Colonic mucosa (tissue), 4 donors: Measurements from ENCODE around the gene DNAH3. TPM values are rescaled to one million over a fixed set of nuclear protein-coding genes. Genes with fewer than 3 reads are reported as not detected.
A peak's percentile ranks its signal among the peaks of the same experiment; 100 is the strongest.

Experiments used
- DNase-seq: peaks from one replicate; pipeline ENCODE4 v3.0.0-alpha.2; 2020
- H3K27ac ChIP-seq: fragments of 200-600 bp; one replicate; pipeline ENCODE4 v1.8.0; 2021
- H3K27me3 ChIP-seq: fragments of 200-600 bp; one replicate; pipeline ENCODE4 v1.8.0; 2021
- H3K36me3 ChIP-seq: fragments of 200-600 bp; one replicate; pipeline ENCODE4 v1.8.0; 2021
- H3K4me1 ChIP-seq: fragments of 200-600 bp; one replicate; pipeline ENCODE4 v1.8.0; 2021; ENCODE audit warnings: mild to moderate bottlenecking
- H3K4me3 ChIP-seq: fragments of 200-600 bp; one replicate; pipeline ENCODE4 v1.8.0; 2021
- H3K9ac ChIP-seq, 2 donors: one replicate each; pipeline ENCODE4 v1.7.0; 2013; ENCODE audit warnings: control low read depth in 2 of 2, low read depth in 2 of 2, low read length in 2 of 2
- H3K9me3 ChIP-seq: fragments of 200-600 bp; one replicate; pipeline ENCODE4 v1.8.0; 2021
- intact Hi-C: fragments of 100-400 bp; cut with DNase I; formaldehyde crosslinking; loops from one replicate; pipeline ENCODE4 v1.14.1; 2022
- total RNA-seq, 2 donors: library from RNA; stranded (reverse); fragmentation: NEBNext Ultra II Directional in 1 of 2; extraction: Animal tissue kit (Norgen Biotek cat#: 25700) in 1 of 2; gene quantifications; one replicate each; pipeline ENCODE4 v1.2.1, GENCODE V29; 2021
- TF ChIP-seq, protein P1 (sequence below): fragments of 200-600 bp; IDR thresholded peaks from one replicate; pipeline ENCODE4 v1.8.0; 2022; ENCODE audit warnings: antibody characterized with exemption, mild to moderate bottlenecking
- donor health status: healthy.
- donor health status: DM: no; HTN: no; CAD: no.
- donor health status: DM: no; HTN: no; CAD: no.

The DNAH3 gene
- total RNA-seq, 2 donors from 2014 or later = 4.2 to 5.1 TPM

DNA sequence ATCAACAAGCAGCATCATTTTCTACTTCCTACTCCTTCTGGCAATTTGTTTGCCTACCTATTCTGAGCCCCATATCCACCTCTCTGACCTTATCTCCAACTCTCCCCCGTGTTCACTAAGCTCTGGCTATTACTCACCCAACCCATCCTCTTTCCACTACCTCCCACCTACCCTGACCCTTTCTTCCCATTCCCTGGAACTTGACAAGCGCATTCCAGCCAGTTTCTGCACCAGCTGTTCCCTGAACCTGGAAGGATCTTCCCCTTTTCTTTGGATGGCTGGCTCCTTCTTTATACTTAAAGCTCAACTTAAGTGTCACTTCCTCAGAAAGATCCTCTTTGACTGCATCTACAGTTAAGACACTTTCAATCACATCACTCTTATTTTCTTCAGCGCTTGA, 252.7 kb downstream of the DNAH3 start:
- TF ChIP-seq, protein P1, sequence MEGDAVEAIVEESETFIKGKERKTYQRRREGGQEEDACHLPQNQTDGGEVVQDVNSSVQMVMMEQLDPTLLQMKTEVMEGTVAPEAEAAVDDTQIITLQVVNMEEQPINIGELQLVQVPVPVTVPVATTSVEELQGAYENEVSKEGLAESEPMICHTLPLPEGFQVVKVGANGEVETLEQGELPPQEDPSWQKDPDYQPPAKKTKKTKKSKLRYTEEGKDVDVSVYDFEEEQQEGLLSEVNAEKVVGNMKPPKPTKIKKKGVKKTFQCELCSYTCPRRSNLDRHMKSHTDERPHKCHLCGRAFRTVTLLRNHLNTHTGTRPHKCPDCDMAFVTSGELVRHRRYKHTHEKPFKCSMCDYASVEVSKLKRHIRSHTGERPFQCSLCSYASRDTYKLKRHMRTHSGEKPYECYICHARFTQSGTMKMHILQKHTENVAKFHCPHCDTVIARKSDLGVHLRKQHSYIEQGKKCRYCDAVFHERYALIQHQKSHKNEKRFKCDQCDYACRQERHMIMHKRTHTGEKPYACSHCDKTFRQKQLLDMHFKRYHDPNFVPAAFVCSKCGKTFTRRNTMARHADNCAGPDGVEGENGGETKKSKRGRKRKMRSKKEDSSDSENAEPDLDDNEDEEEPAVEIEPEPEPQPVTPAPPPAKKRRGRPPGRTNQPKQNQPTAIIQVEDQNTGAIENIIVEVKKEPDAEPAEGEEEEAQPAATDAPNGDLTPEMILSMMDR = no peak
- Histone ChIP-seq H3K27me3 (no peaks in the 10 kb centered on the region), H3K4me3 (no peak overlapping the region), H3K9ac (peak overlapping the region in 1 of 2 donors; percentile 21), H3K4me1 (peaks cover 17% of the 10 kb centered on the region), H3K27ac (no peak overlapping the region), H3K36me3 (no peaks in the 10 kb centered on the region), H3K9me3 (no peaks in the 10 kb centered on the region)
- intact Hi-C loops = no loop called here
- no peak for DNase-seq

DNA sequence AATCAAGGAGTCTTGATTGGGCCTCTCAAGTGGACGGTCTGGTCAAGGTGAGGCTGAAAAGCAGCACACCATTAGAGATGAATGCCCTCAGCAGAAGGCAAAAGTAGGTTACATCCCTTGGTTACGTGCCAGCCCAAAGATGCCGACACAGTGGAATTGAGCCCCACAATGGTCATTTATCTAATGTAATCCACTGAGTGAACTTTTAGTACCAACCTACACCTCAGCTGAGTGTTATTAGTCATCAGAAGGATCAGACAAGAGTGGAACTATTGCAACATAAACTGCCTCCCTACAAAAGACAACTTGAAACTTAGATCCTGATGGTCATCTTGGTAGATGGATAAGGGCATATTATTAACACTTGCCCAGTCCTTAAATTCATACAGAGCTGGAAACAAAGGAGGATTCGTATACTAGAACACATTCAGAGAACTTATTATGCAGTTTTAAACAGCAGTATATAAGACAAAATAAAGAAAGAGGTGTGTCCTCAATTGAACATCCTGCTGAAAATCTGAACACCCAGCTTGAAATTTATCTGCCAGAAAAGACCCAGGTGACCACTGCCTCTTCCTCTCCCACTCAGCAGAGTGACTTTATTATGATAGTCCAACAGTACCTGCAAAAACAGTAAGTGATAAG, 253.3 kb downstream of the DNAH3 start:
- Histone ChIP-seq H3K9ac (no peak overlapping the region), H3K27ac (no peak overlapping the region), H3K4me1 (peaks cover 16% of the 10 kb centered on the region), H3K4me3 (no peak overlapping the region), H3K9me3 (no peaks in the 10 kb centered on the region), H3K27me3 (no peaks in the 10 kb centered on the region), H3K36me3 (no peaks in the 10 kb centered on the region)
- TF ChIP-seq, protein P1 = no peak
- intact Hi-C loops = no loop called here
- no peak for DNase-seq

DNA sequence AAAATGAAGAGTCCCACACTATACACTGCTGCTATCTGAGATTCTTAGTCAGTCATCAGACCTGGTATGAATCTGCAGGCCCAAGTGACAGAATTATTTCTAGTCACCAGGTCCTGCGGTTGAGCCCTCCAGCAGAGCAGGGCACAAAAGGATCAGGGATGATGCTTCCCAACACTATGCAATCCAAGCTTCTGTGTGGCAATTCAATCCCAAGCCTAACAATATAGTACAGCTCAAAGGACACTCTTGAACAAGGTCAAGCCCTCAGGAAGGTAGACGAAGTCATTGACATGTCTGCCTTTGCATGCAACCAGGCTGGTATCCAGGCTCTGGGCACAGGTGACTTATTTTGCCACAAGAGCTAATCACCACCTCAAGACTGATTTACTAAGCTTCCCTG, 256.3 kb downstream of the DNAH3 start:
- no peak overlapping the region for H3K9ac ChIP-seq
- peaks cover 7% of the 10 kb centered on the region for H3K4me1 ChIP-seq
- H3K4me3 ChIP-seq = no peak overlapping the region
- no peak overlapping the region for H3K27ac ChIP-seq
- intact Hi-C loops = no loop called here
- H3K27me3 ChIP-seq = no peaks in the 10 kb centered on the region
- TF ChIP-seq, protein P1 = no peak
- no peak for DNase-seq
- H3K9me3 ChIP-seq = no peaks in the 10 kb centered on the region
- no peaks in the 10 kb centered on the region for H3K36me3 ChIP-seq

DNA sequence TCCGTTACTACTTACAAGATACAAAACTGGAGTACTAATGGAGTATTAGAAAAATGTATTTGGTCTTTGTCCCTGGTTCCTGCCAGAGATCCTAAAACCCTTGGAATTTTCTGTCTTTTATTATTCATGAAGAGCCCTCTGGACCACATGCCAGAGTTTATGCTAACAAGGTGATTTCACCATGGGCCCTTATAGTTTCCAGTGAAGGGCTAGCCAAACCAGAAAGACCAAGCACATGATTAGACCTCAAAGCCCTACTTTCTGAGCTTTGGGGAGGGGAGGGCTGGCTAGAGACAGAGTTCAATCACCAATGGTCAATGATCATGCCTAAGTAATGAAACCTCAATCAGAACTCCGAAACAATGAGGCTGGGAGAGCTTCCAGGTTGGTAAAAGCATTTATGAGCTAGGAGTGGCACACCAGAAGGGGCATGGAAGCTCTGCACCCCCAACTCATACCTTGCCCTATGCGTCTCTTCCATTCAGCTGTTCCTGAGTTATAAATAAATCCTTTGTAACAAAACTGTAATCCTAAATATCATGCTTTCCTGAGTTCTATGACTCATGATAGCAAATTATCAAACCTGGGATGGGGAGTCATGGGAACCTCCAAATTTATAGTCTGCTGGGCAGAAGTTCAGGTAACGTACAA, 260.9 kb downstream of the DNAH3 start:
- Histone ChIP-seq H3K4me3 (no peak overlapping the region), H3K27me3 (no peaks in the 10 kb centered on the region), H3K36me3 (no peaks in the 10 kb centered on the region), H3K27ac (no peak overlapping the region), H3K4me1 (no peaks in the 10 kb centered on the region), H3K9me3 (no peaks in the 10 kb centered on the region), H3K9ac (no peak overlapping the region)
- intact Hi-C loops = no loop called here
- TF ChIP-seq, protein P1 = no peak
- no peak for DNase-seq

DNA sequence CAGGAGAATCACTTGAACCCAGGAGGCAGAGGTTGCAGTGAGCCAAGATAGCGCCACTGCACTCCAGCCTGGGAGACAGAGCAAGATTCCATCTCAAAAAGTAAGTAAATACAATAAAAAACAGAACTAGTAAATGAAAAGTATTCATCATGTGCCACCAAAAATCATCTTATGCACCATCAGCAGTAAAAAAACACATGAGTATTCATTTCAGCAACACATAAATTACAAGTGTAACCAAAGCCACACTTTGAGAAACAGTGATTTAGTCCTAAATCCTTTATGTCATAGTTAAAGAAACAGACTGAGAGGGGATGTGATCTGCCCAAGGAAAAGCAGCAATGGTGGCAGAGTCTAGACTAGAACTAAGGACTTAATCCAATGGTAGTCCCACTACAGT, 263.4 kb downstream of the DNAH3 start:
- no peak overlapping the region for H3K4me3 ChIP-seq
- no peak overlapping the region for H3K27ac ChIP-seq
- peaks cover 14% of the 10 kb centered on the region for H3K4me1 ChIP-seq
- H3K9ac ChIP-seq = no peak overlapping the region
- TF ChIP-seq, protein P1 = no peak
- H3K36me3 ChIP-seq = no peaks in the 10 kb centered on the region
- DNase-seq = no peak
- no peaks in the 10 kb centered on the region for H3K9me3 ChIP-seq
- intact Hi-C loops = no loop called here
- no peaks in the 10 kb centered on the region for H3K27me3 ChIP-seq
